ENCODE results near the gene ALAS1. TPM values are rescaled to one million over a fixed set of nuclear protein-coding genes. Genes with fewer than 3 reads are reported as not detected.
A peak's percentile ranks its signal among the peaks of the same experiment; 100 is the strongest.

Gene ALAS1
- total and polyA plus RNA-seq, 2 of the 13 experiments (the other 11 are each of a cell fraction or from before 2014, with no cell fraction given): 36.0 to 43.2 TPM

DNA sequence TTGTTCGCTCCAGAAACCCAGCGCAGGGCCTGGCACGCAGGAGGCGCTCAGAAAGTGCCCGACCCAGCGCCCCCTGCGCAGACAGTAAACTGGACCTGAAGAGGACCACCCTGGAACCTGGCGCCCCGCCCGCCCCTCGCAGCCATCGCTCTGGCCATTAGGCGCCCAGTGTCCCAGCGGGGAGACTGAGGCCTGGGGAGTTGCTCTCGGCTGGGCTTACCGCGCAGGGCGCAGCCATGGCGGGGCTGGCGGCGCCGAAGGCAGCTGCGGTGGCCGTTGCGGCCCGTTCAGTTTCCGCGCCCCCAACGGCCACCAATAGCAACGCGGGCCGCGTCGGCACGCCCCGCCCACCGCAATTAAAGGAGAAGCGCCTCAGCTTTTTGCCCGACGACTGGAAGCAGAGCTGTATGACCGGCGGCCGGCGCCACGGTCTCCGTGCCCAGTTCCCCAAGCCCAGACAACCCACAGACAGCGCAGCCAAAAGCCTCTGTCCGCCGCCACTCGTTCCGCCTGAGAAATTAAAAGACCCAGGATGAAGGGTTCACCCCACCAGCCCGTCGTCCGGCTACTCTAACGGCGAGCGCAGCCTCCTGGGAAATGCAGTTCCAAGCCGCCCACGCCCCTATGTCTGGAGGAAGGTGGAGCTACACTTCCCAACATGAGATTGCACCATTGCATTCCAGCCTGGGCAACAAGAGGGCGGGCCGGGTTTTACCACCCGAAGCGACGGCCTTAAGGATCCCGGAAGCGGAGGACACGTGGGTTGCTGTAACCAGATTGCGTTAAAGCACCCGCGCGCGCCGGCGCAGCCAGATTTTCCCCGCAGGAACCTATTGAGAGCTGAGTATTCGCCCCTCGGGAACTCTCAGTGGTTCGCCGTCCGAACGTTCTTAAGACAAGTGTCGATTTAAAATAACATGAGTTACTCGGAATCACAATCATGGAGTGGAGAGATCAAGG lies 43.5 kb upstream of the ALAS1 start, which contains the start of gene POC1A (continued):
- TF ChIP-seq CENPT (CRISPR knock-in tag; IDR thresholded peaks at IDR 0.05; ENCODE audit: low read depth) (0 out of 2 replicates have a peak, but pooled peaks have one; percentile 68), HMGA1 (CRISPR knock-in tag; conservative IDR thresholded peaks at IDR 0.05) (no peak), SUZ12 (IDR thresholded peaks at IDR 0.05; ENCODE audit: low read depth, low read length) (peak; percentile 55), TERF1 (CRISPR knock-in tag; IDR thresholded peaks at IDR 0.05) (no peak), NKX3-1 (CRISPR knock-in tag; IDR thresholded peaks at IDR 0.05) (no peak), MED1 (CRISPR knock-in tag; IDR thresholded peaks at IDR 0.05) (peak; percentile 69; the same call in 1 of the 2 replicates), NCOA5 (CRISPR knock-in tag; IDR thresholded peaks at IDR 0.05) (no peak), ZNF639 (CRISPR knock-in tag; conservative IDR thresholded peaks at IDR 0.05) (no peak), ZNF264 (CRISPR knock-in tag; IDR thresholded peaks at IDR 0.05) (no peak), SMC3 (IDR thresholded peaks at IDR 0.05; ENCODE audit: low read length) (no peak; the same call in 1 of the 2 replicates), ZBTB44 (CRISPR knock-in tag; IDR thresholded peaks at IDR 0.05) (no peak), CREB1 (IDR thresholded peaks at IDR 0.05) (peak; percentile 80), CREB1 (CRISPR knock-in tag; IDR thresholded peaks at IDR 0.05) (peak; percentile 87), REXO4 (CRISPR knock-in tag; IDR thresholded peaks at IDR 0.05; ENCODE audit: borderline replicate concordance) (no peak), ZBTB39 (CRISPR knock-in tag; IDR thresholded peaks at IDR 0.05) (no peak), ZBTB20 (CRISPR knock-in tag; IDR thresholded peaks at IDR 0.05; ENCODE audit: borderline replicate concordance, low read depth) (no peak), ZNF775 (CRISPR knock-in tag; IDR thresholded peaks at IDR 0.05; ENCODE audit: borderline replicate concordance) (no peak), ZMYM4 (CRISPR knock-in tag; IDR thresholded peaks at IDR 0.05) (peak; percentile 32; the same call in 1 of the 2 replicates)
- TF ChIP-seq, protein P1, sequence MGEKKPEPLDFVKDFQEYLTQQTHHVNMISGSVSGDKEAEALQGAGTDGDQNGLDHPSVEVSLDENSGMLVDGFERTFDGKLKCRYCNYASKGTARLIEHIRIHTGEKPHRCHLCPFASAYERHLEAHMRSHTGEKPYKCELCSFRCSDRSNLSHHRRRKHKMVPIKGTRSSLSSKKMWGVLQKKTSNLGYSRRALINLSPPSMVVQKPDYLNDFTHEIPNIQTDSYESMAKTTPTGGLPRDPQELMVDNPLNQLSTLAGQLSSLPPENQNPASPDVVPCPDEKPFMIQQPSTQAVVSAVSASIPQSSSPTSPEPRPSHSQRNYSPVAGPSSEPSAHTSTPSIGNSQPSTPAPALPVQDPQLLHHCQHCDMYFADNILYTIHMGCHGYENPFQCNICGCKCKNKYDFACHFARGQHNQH (CRISPR knock-in tag; IDR thresholded peaks at IDR 0.05): peak; percentile 72
- TF ChIP-seq, protein P2, sequence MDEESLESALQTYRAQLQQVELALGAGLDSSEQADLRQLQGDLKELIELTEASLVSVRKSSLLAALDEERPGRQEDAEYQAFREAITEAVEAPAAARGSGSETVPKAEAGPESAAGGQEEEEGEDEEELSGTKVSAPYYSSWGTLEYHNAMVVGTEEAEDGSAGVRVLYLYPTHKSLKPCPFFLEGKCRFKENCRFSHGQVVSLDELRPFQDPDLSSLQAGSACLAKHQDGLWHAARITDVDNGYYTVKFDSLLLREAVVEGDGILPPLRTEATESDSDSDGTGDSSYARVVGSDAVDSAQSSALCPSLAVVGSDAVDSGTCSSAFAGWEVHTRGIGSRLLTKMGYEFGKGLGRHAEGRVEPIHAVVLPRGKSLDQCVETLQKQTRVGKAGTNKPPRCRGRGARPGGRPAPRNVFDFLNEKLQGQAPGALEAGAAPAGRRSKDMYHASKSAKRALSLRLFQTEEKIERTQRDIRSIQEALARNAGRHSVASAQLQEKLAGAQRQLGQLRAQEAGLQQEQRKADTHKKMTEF (CRISPR knock-in tag; IDR thresholded peaks at IDR 0.05): peak; percentile 85

Data from HepG2 (cell line).